ENCODE measurements around the gene HERPUD2. TPM values are rescaled to one million over a fixed set of nuclear protein-coding genes. Genes with fewer than 3 reads are reported as not detected.

The HERPUD2 gene
- total and polyA plus RNA-seq, 2 of the 4 experiments (the other 2 are of a cell fraction) = 22.2 to 27.2 TPM

DNA sequence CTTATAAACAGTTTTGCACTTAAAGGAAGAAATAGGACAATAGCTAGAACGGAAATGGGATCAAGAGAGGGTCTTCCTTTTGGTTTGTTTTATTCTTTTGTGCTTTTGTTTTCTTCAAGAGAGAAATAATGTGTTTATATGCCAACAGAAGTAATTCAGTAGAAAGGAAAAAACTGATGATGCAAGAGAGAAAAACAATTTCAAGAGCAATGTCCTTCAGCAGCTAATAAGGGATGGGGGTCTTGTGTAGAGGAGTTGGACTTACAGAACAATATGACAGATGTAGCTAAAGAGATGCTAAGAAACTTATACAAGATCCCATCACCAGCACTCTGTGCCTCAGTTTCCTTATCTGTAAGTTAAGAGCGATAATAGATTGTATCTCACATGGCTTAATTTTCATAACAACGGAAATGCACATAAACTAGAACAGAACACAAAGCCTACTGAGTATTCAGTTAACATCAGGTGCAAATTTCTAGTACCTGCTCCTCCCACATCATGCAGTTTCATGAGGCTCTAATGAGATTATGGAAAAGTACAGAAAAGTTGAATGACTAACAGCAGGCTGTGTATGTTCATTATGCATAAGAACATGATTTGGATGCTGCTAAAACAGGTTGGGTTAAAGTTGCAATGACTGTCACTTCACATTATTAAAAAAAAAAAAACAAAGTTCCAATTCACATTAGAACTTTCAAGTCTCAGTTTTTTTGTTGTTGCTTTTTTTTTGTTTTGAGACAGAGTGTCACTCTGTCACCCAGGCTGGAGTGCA lies 17.2 kb downstream of the HERPUD2 start:
- no TSS peak for BruUV-seq (replicated peaks)
- Histone ChIP-seq H4K20me1 (ENCODE audit: insufficient read depth, low read length) (peaks cover 28% of the 10 kb centered on the region; the same call in 1 of the 2 replicates), H3K79me1 (ENCODE audit: low read depth in 1 of 2, low read length in 2 of 2) (peaks cover 19 to 42% of the 10 kb centered on the region in 2 experiments), H3K4me3 (ENCODE audit: insufficient read depth, low read depth, low read length) (no peak overlapping the region), H3K56ac (ENCODE audit: extremely low read depth, insufficient read depth, low read length) (no peak overlapping the region), H3K18ac (ENCODE audit: low read depth, low read length) (no peak overlapping the region), H3K27ac (ENCODE audit: insufficient read depth, low read length) (no peak overlapping the region), H2BK15ac (ENCODE audit: low read depth, low read length) (no peak overlapping the region), H3K9ac (ENCODE audit: low read depth, low read length) (no peak overlapping the region), H4K8ac (ENCODE audit: low read depth in 2 of 2, low read length in 2 of 2) (no peak overlapping the region), H3K9me3 (ENCODE audit: control insufficient read depth, insufficient read depth, low read length) (no peaks in the 10 kb centered on the region), H3K23ac (ENCODE audit: low read depth, low read length) (no peak overlapping the region), H3K9me1 (ENCODE audit: insufficient read depth, low read length) (0 out of 2 replicates have a peak, but pooled peaks cover 3% of the 10 kb centered on the region), H3K14ac (replicated peaks; ENCODE audit: low read depth, low read length) (no peak overlapping the region), H2AK5ac (ENCODE audit: low read depth, low read length) (no peak overlapping the region), H2BK20ac (ENCODE audit: low read depth, low read length) (no peak overlapping the region), H2AK9ac (replicated peaks; ENCODE audit: low read depth, low read length, poor library complexity) (no peak overlapping the region), H3K4me2 (ENCODE audit: low read depth, low read length) (no peak overlapping the region), H2BK120ac (ENCODE audit: low read depth, low read length) (no peak overlapping the region), H3K27me3 (ENCODE audit: control insufficient read depth, insufficient read depth, low read length) (no peaks in the 10 kb centered on the region), H3K4ac (ENCODE audit: low read depth, low read length) (no peak overlapping the region), H2BK5ac (ENCODE audit: low read depth, low read length, poor library complexity, severe bottlenecking) (no peak overlapping the region), H3K4me1 (ENCODE audit: control insufficient read depth, insufficient read depth, low read length) (no peaks in the 10 kb centered on the region), H2AFZ (replicated peaks; ENCODE audit: low read length, poor library complexity) (no peak overlapping the region), H4K91ac (ENCODE audit: insufficient read depth, low read depth, low read length) (no peak overlapping the region), H4K5ac (ENCODE audit: low read depth, low read length) (no peak overlapping the region), H3K36me3 (ENCODE audit: control insufficient read depth, insufficient read depth, low read length) (no peaks in the 10 kb centered on the region)
- DNase-seq = no peak
- CTCF ChIA-PET = no interaction called here
- intact Hi-C loops (cut with micrococcal nuclease) = no loop called here
- POLR2A ChIA-PET (ENCODE audit: unreplicated experiment) = no interaction called here
- dilution Hi-C loops (cut with HindIII; ENCODE audit: low sequenced_read_pairs, unreplicated experiment) = no loop called here
- ATAC-seq (ENCODE audit: low read depth) = no peak
- TF ChIP-seq RCOR1 (IDR thresholded peaks at IDR 0.05; ENCODE audit: insufficient replicate concordance, low read length) (no peak), SMC3 (IDR thresholded peaks at IDR 0.05; ENCODE audit: low read depth, low read length) (no peak), RFX5 (IDR thresholded peaks at IDR 0.05; ENCODE audit: low read depth, low read length) (no peak), CEBPB (IDR thresholded peaks at IDR 0.05; ENCODE audit: low read depth, low read length) (0 out of 2 replicates have a peak, but pooled peaks have one; percentile 12)
- no CpG with 5 or more reads among the region's 3 CpGs for WGBS, 2 experiments (ENCODE audit: extremely low coverage in 2 of 2, insufficient read length in 1 of 2)
- in situ Hi-C loops (cut with MboI; ENCODE audit: low sequenced_read_pairs) = no loop called here
